ENCODE data around the gene TGDS. TPM values are rescaled to one million over a fixed set of nuclear protein-coding genes. Genes with fewer than 3 reads are reported as not detected.
"Not testable (repeated sequence)": the region's sequence is repeated elsewhere in the genome, so short reads cannot be mapped to it uniquely, and the experiment has no call there.

Gene TGDS
- total RNA-seq, 3 donors from 2014 or later (not counting 1 experiment from before 2014, with no cell fraction given), result 6.9 to 9.0 (median 7.7) TPM

GRCh38 chr13:94636942-94637578 is 41.1 kb upstream of the TGDS start:
- no peaks in the 10 kb centered on the region for H3K36me3 ChIP-seq (ENCODE audit: control insufficient read depth, insufficient read depth, low read length)
- TF ChIP-seq CTCF (IDR thresholded peaks at IDR 0.05), result no peak
- Mint-ChIP-seq H3K4me3 (no peak overlapping the region), H3K36me3 (no peaks in the 10 kb centered on the region), H3K4me1 (no peaks in the 10 kb centered on the region), H3K9me3 (no peaks in the 10 kb centered on the region), H3K27me3 (ENCODE audit: low read depth in 2 of 2) (peaks cover 3 to 8% of the 10 kb centered on the region in 2 donors), H3K27ac (no peak overlapping the region)
- no CpG with 5 or more reads among the region's 1 CpG for WGBS (ENCODE audit: insufficient coverage)
- no peak overlapping the region for H3K4me3 ChIP-seq (ENCODE audit: low read length)
- no peaks in the 10 kb centered on the region for H3K27me3 ChIP-seq (ENCODE audit: control insufficient read depth, insufficient read depth, low read length)
- no peak overlapping the region for H3K27ac ChIP-seq (ENCODE audit: low read length)
- intact Hi-C loops (cut with micrococcal nuclease), result no loop called here
- ATAC-seq (no peak), DNase-seq (no peak)
- H3K4me1 ChIP-seq (ENCODE audit: control insufficient read depth, insufficient read depth, low read length), result no peaks in the 10 kb centered on the region
- H3K9me3 ChIP-seq (ENCODE audit: control insufficient read depth, insufficient read depth, low read length), result no peaks in the 10 kb centered on the region

GRCh38 chr13:94636096-94636495 is 40.1 kb upstream of the TGDS start:
- H3K4me1 ChIP-seq (ENCODE audit: control insufficient read depth, insufficient read depth, low read length); H3K9me3 Mint-ChIP-seq; H3K27ac Mint-ChIP-seq; H3K4me3 ChIP-seq (ENCODE audit: low read length); ATAC-seq; H3K36me3 ChIP-seq (ENCODE audit: control insufficient read depth, insufficient read depth, low read length); H3K27me3 ChIP-seq (ENCODE audit: control insufficient read depth, insufficient read depth, low read length); H3K36me3 Mint-ChIP-seq; DNase-seq; H3K27ac ChIP-seq (ENCODE audit: low read length); H3K9me3 ChIP-seq (ENCODE audit: control insufficient read depth, insufficient read depth, low read length); intact Hi-C loops (cut with micrococcal nuclease); H3K27me3 Mint-ChIP-seq (ENCODE audit: low read depth in 2 of 2); H3K4me3 Mint-ChIP-seq; H3K4me1 Mint-ChIP-seq: not testable (repeated sequence)
- 76% methylated on average over 3 of the region's 5 CpGs for WGBS (ENCODE audit: insufficient coverage)

GRCh38 chr13:94632226-94632980 is 36.5 kb upstream of the TGDS start:
- WGBS (ENCODE audit: insufficient coverage), result 98% methylated on average over 3 of the region's 3 CpGs
- peaks cover 5% of the 10 kb centered on the region for H3K36me3 Mint-ChIP-seq
- Histone ChIP-seq H3K4me3 (ENCODE audit: low read length) (no peak overlapping the region), H3K9me3 (ENCODE audit: control insufficient read depth, insufficient read depth, low read length) (no peaks in the 10 kb centered on the region), H3K4me1 (ENCODE audit: control insufficient read depth, insufficient read depth, low read length) (no peaks in the 10 kb centered on the region), H3K27ac (ENCODE audit: low read length) (no peak overlapping the region), H3K36me3 (ENCODE audit: control insufficient read depth, insufficient read depth, low read length) (peaks cover 9% of the 10 kb centered on the region), H3K27me3 (ENCODE audit: control insufficient read depth, insufficient read depth, low read length) (no peaks in the 10 kb centered on the region)
- no peaks in the 10 kb centered on the region for H3K9me3 Mint-ChIP-seq
- intact Hi-C loops (cut with micrococcal nuclease), result no loop called here
- ATAC-seq (no peak), DNase-seq (no peak)
- H3K27ac Mint-ChIP-seq, result no peak overlapping the region
- H3K4me1 Mint-ChIP-seq, result no peaks in the 10 kb centered on the region
- TF ChIP-seq CTCF (IDR thresholded peaks at IDR 0.05), result no peak
- no peaks in the 10 kb centered on the region for H3K27me3 Mint-ChIP-seq (ENCODE audit: low read depth in 2 of 2)
- no peak overlapping the region for H3K4me3 Mint-ChIP-seq

GRCh38 chr13:94630858-94631257 is 34.9 kb upstream of the TGDS start:
- Histone ChIP-seq H3K36me3 (ENCODE audit: control insufficient read depth, insufficient read depth, low read length) (peaks cover 17% of the 10 kb centered on the region), H3K27me3 (ENCODE audit: control insufficient read depth, insufficient read depth, low read length) (no peaks in the 10 kb centered on the region), H3K9me3 (ENCODE audit: control insufficient read depth, insufficient read depth, low read length) (no peaks in the 10 kb centered on the region), H3K4me3 (ENCODE audit: low read length) (no peak overlapping the region), H3K27ac (ENCODE audit: low read length) (no peak overlapping the region), H3K4me1 (ENCODE audit: control insufficient read depth, insufficient read depth, low read length) (no peaks in the 10 kb centered on the region)
- no peak for TF ChIP-seq CTCF (IDR thresholded peaks at IDR 0.05)
- intact Hi-C loops (cut with micrococcal nuclease), result no loop called here
- Mint-ChIP-seq H3K4me3 (no peak overlapping the region), H3K9me3 (no peaks in the 10 kb centered on the region), H3K27me3 (ENCODE audit: low read depth in 2 of 2) (no peaks in the 10 kb centered on the region), H3K27ac (no peak overlapping the region), H3K4me1 (no peaks in the 10 kb centered on the region), H3K36me3 (peaks cover 5% of the 10 kb centered on the region)
- DNase-seq (no peak), ATAC-seq (no peak)
- WGBS (ENCODE audit: insufficient coverage), result 98% methylated on average over 2 of the region's 2 CpGs

Measured in natural killer cell (primary cell).